SK-N-SH treated with all-trans-retinoic acid at 6 μM for 48 hours (cell line): ENCODE results near the gene UPK3A.

Source experiments
- ATAC-seq: fragments of 200-7000 bp; cut with Tn5 transposase; 3 replicates; pipeline ENCODE4 v1.9.1; 2020; ENCODE audit warnings: mild to moderate bottlenecking, moderate library complexity
- ARNTL ChIP-seq: fragments of 450-650 bp; formaldehyde crosslinking; IDR thresholded peaks from 2 replicates; pipeline ENCODE4 v1.5.0; 2020; ENCODE audit warnings: low read depth, mild to moderate bottlenecking, moderate library complexity, borderline replicate concordance
- BACH2 ChIP-seq: fragments of 250-450 bp; sonication (Bioruptor Pico); IDR thresholded peaks from 2 replicates; pipeline ENCODE4 v1.9.0; 2021; ENCODE audit warnings: mild to moderate bottlenecking, borderline replicate concordance
- CSRNP3 ChIP-seq: fragments of 250-450 bp; sonication (Bioruptor Pico); IDR thresholded peaks from 2 replicates; pipeline ENCODE4 v1.5.1; 2021; ENCODE audit warnings: mild to moderate bottlenecking, moderate library complexity
- ESRRG ChIP-seq: fragments of 250-450 bp; sonication (Bioruptor Pico); IDR thresholded peaks from 2 replicates; pipeline ENCODE4 v1.6.1; 2021; ENCODE audit warnings: mild to moderate bottlenecking
- GLIS3 ChIP-seq: fragments of 250-450 bp; sonication (Bioruptor Pico); IDR thresholded peaks from 2 replicates; pipeline ENCODE4 v1.5.0; 2020; ENCODE audit warnings: mild to moderate bottlenecking, moderate library complexity
- ISL1 ChIP-seq: fragments of 250-450 bp; sonication (Bioruptor Pico); IDR thresholded peaks from 2 replicates; pipeline ENCODE4 v2.1.2; 2022; ENCODE audit warnings: mild to moderate bottlenecking, moderate library complexity
- OSR1 ChIP-seq: fragments of 250-450 bp; sonication (Bioruptor Pico); IDR thresholded peaks from 2 replicates; pipeline ENCODE4 v1.8.0; 2022; ENCODE audit warnings: moderate library complexity, mild to moderate bottlenecking, inconsistent platforms
- PATZ1 ChIP-seq: fragments of 250-450 bp; sonication (Bioruptor Pico); IDR thresholded peaks from 2 replicates; pipeline ENCODE4 v1.8.0; 2020; ENCODE audit warnings: mild to moderate bottlenecking, moderate library complexity, borderline replicate concordance
- PPARA ChIP-seq: fragments of 250-450 bp; sonication (Bioruptor Pico); IDR thresholded peaks from 2 replicates; pipeline ENCODE4 v1.5.0; 2020; ENCODE audit warnings: mild to moderate bottlenecking, borderline replicate concordance
- RARB ChIP-seq: fragments of 250-450 bp; sonication (Bioruptor Pico); IDR thresholded peaks from 2 replicates; pipeline ENCODE4 v1.8.0; 2021; ENCODE audit warnings: mild to moderate bottlenecking, moderate library complexity
- SNAI2 ChIP-seq: fragments of 250-450 bp; sonication (Bioruptor Pico); IDR thresholded peaks from 2 replicates; pipeline ENCODE4 v1.5.0; 2020; ENCODE audit warnings: mild to moderate bottlenecking, moderate library complexity
- TCF4 ChIP-seq: fragments of 250-450 bp; sonication (Bioruptor Pico); IDR thresholded peaks from 2 replicates; pipeline ENCODE4 v1.8.0; 2021; ENCODE audit warnings: mild to moderate bottlenecking, moderate library complexity, borderline replicate concordance
- TOX ChIP-seq: fragments of 250-450 bp; sonication (Bioruptor Pico); IDR thresholded peaks from 2 replicates; pipeline ENCODE4 v1.8.0; 2021; ENCODE audit warnings: mild to moderate bottlenecking, moderate library complexity, borderline replicate concordance
- ZC3H10 ChIP-seq: fragments of 250-450 bp; sonication (Bioruptor Pico); IDR thresholded peaks from 2 replicates; pipeline ENCODE4 v1.5.1; 2021; ENCODE audit warnings: mild to moderate bottlenecking, moderate library complexity
- ZFP3 ChIP-seq: fragments of 250-450 bp; sonication (Bioruptor Pico); IDR thresholded peaks from 2 replicates; pipeline ENCODE4 v1.5.0; 2020; ENCODE audit warnings: mild to moderate bottlenecking, moderate library complexity
- ZFP30 ChIP-seq: fragments of 450-650 bp; formaldehyde crosslinking; IDR thresholded peaks from 2 replicates; pipeline ENCODE4 v1.5.0; 2022; ENCODE audit warnings: mild to moderate bottlenecking, moderate library complexity
- ZNF565 ChIP-seq: fragments of 450-650 bp; formaldehyde crosslinking; conservative IDR thresholded peaks from 2 replicates; pipeline ENCODE4 v1.5.0; 2020; ENCODE audit warnings: low read depth, mild to moderate bottlenecking, moderate library complexity
- ZNF70 ChIP-seq: fragments of 450-650 bp; formaldehyde crosslinking; IDR thresholded peaks from 2 replicates; pipeline ENCODE4 v1.5.0; 2020; ENCODE audit warnings: mild to moderate bottlenecking, moderate library complexity
- ZNF8 ChIP-seq: fragments of 450-650 bp; formaldehyde crosslinking; IDR thresholded peaks from 2 replicates; pipeline ENCODE4 v1.5.0; 2020; ENCODE audit warnings: mild to moderate bottlenecking, moderate library complexity
- TF ChIP-seq, protein P1 (sequence below): fragments of 250-450 bp; sonication (Bioruptor Pico); IDR thresholded peaks from 2 replicates; pipeline ENCODE4 v1.5.0; 2020; ENCODE audit warnings: mild to moderate bottlenecking, moderate library complexity
- TF ChIP-seq, protein P2 (sequence below): fragments of 250-450 bp; sonication (Bioruptor Pico); IDR thresholded peaks from 2 replicates; pipeline ENCODE4 v1.8.0; 2021; ENCODE audit warnings: low read depth, mild to moderate bottlenecking, moderate library complexity, borderline replicate concordance

The UPK3A gene

DNA sequence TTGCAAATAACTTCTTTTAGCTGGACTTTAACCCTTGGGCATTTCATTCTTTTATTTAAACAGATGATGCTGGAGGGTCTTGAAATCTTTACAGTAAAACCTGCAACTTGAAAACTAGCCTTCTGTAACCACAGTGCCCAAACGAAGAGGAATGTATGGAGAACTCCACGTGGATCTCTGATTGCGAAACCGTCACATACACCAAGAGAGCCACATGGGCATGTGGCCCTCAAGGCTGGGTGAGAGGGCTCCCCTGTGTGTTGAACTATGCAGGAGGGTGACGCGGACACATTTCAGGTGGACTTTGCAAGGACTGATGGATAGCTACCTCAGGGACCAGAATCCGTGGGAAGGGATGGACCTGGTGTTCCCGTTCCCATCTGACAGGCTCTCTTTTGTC, 55.6 kb downstream of the UPK3A start:
- no peak for TF ChIP-seq ZFP3 (CRISPR knock-in tag)
- no peak for TF ChIP-seq OSR1
- TF ChIP-seq, all 23 proteins: peak for 0

GRCh38 chr22:45341498-45341897, 56.7 kb downstream of the UPK3A start:
- no peak for ATAC-seq

More for the DNA sequence above, 55.6 kb downstream of the UPK3A start:
- no peak for ATAC-seq

GRCh38 chr22:45343143-45343542, 58.4 kb downstream of the UPK3A start:
- TF ChIP-seq ISL1 (CRISPR knock-in tag), result no peak
- TF ChIP-seq ZNF70 (CRISPR knock-in tag), result no peak
- TF ChIP-seq TOX (CRISPR knock-in tag), result no peak
- TF ChIP-seq ARNTL, result no peak
- no peak for TF ChIP-seq TCF4 (CRISPR knock-in tag)
- TF ChIP-seq OSR1, result no peak
- no peak for TF ChIP-seq CSRNP3 (CRISPR knock-in tag)
- TF ChIP-seq ZNF565 (CRISPR knock-in tag), result no peak
- no peak for TF ChIP-seq ZFP30 (CRISPR knock-in tag)
- TF ChIP-seq PATZ1, result no peak
- TF ChIP-seq BACH2, result no peak
- no peak for TF ChIP-seq SNAI2
- no peak for TF ChIP-seq GLIS3 (CRISPR knock-in tag)
- no peak for TF ChIP-seq ZNF8
- TF ChIP-seq, protein P1, sequence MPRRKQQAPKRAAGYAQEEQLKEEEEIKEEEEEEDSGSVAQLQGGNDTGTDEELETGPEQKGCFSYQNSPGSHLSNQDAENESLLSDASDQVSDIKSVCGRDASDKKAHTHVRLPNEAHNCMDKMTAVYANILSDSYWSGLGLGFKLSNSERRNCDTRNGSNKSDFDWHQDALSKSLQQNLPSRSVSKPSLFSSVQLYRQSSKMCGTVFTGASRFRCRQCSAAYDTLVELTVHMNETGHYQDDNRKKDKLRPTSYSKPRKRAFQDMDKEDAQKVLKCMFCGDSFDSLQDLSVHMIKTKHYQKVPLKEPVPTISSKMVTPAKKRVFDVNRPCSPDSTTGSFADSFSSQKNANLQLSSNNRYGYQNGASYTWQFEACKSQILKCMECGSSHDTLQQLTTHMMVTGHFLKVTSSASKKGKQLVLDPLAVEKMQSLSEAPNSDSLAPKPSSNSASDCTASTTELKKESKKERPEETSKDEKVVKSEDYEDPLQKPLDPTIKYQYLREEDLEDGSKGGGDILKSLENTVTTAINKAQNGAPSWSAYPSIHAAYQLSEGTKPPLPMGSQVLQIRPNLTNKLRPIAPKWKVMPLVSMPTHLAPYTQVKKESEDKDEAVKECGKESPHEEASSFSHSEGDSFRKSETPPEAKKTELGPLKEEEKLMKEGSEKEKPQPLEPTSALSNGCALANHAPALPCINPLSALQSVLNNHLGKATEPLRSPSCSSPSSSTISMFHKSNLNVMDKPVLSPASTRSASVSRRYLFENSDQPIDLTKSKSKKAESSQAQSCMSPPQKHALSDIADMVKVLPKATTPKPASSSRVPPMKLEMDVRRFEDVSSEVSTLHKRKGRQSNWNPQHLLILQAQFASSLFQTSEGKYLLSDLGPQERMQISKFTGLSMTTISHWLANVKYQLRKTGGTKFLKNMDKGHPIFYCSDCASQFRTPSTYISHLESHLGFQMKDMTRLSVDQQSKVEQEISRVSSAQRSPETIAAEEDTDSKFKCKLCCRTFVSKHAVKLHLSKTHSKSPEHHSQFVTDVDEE, result no peak
- no peak for ATAC-seq

More at GRCh38 chr22:45341498-45341897, 56.7 kb downstream of the UPK3A start:
- TF ChIP-seq TCF4 (CRISPR knock-in tag), result no peak
- TF ChIP-seq CSRNP3 (CRISPR knock-in tag), result no peak
- TF ChIP-seq ZFP30 (CRISPR knock-in tag), result no peak
- no peak for TF ChIP-seq PATZ1
- TF ChIP-seq TOX (CRISPR knock-in tag), result no peak
- no peak for TF ChIP-seq ISL1 (CRISPR knock-in tag)
- no peak for TF ChIP-seq ZFP3 (CRISPR knock-in tag)
- TF ChIP-seq OSR1, result no peak
- TF ChIP-seq RARB, result no peak
- TF ChIP-seq, protein P2, sequence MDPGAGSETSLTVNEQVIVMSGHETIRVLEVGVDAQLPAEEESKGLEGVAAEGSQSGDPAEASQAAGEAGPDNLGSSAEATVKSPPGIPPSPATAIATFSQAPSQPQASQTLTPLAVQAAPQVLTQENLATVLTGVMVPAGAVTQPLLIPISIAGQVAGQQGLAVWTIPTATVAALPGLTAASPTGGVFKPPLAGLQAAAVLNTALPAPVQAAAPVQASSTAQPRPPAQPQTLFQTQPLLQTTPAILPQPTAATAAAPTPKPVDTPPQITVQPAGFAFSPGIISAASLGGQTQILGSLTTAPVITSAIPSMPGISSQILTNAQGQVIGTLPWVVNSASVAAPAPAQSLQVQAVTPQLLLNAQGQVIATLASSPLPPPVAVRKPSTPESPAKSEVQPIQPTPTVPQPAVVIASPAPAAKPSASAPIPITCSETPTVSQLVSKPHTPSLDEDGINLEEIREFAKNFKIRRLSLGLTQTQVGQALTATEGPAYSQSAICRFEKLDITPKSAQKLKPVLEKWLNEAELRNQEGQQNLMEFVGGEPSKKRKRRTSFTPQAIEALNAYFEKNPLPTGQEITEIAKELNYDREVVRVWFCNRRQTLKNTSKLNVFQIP (CRISPR knock-in tag), result no peak
- TF ChIP-seq ZNF70 (CRISPR knock-in tag), result no peak
- no peak for TF ChIP-seq ZC3H10 (CRISPR knock-in tag)
- no peak for TF ChIP-seq ESRRG
- no peak for TF ChIP-seq GLIS3 (CRISPR knock-in tag)
- no peak for TF ChIP-seq ZNF8
- TF ChIP-seq ZNF565 (CRISPR knock-in tag), result no peak
- TF ChIP-seq BACH2, result no peak
- no peak for TF ChIP-seq PPARA (CRISPR knock-in tag)
